HepG2 (cell line): Measurements from ENCODE around the gene TMC4. TPM values are rescaled to one million over a fixed set of nuclear protein-coding genes. Genes with fewer than 3 reads are reported as not detected.
A peak's percentile ranks its signal among the peaks of the same experiment; 100 is the strongest.

ENCODE experiments used
- ATAC-seq: fragments of 200-7000 bp; cut with Tn5 transposase; 3 replicates; pipeline ENCODE4 v1.9.1; 2020; ENCODE audit warnings: mild to moderate bottlenecking, moderate library complexity
- BruUV-seq: library from RNA; stranded (reverse); fragments of 400-500 nt; replicated peaks from 2 replicates; lab custom pipeline; 2021; lab: Mats Ljungman, UMichigan
- CTCF ChIA-PET: fragments of 300-600 bp; formaldehyde crosslinking; extraction: SDS; loops from one replicate; lab custom pipeline; 2021; ENCODE audit warnings: low total read pairs, inconsistent platforms, low intra/inter-chr PET ratio; lab: Yijun Ruan, JAX
- POLR2A ChIA-PET: fragments of 350-600 bp; sonication (Branson Sonifier 250); formaldehyde crosslinking; loops from one replicate; lab custom pipeline; 2020; ENCODE audit warnings: antibody characterized with exemption, inconsistent platforms; lab: Yijun Ruan, JAX
- DNase-seq: peaks from one replicate; pipeline ENCODE4 v3.0.0-alpha.2; 2015; ENCODE audit warnings: low spot score
- FAIRE-seq: peaks from 3 replicates; lab custom pipeline; 2011; peaks lifted over from hg19 to GRCh38; lab: Jason Lieb, UNC
- H2AFZ ChIP-seq: one replicate; pipeline ENCODE4 v1.6.1; 2011; ENCODE audit warnings: low read length, inconsistent platforms
- H3K27ac ChIP-seq: fragments of 300-600 bp; 3 replicates; pipeline ENCODE4 v1.8.0; 2011; ENCODE audit warnings: mixed run types, mild to moderate bottlenecking, mixed read lengths, low read length, inconsistent platforms; ENCODE audit not compliant: insufficient read depth; ENCODE audit errors: extremely low read length
- H3K27me3 ChIP-seq, 2 experiments: fragments of 200-600 bp in 1 of 2; 2 replicates in 1 of 2; 3 replicates in 1 of 2; pipeline versions ENCODE4 v1.6.0 to v1.8.0; 2011; ENCODE audit warnings: low read length in 2 of 2, mild to moderate bottlenecking in 2 of 2, moderate library complexity in 2 of 2, inconsistent platforms in 1 of 2; ENCODE audit not compliant: insufficient read depth in 2 of 2, control insufficient read depth in 1 of 2
- H3K36me3 ChIP-seq, 2 experiments: fragments of 200-600 bp in 1 of 2; replicated peaks in 1 of 2; 2 replicates in 1 of 2; 3 replicates in 1 of 2; pipeline versions ENCODE4 v1.5.1 to v1.8.0; 2011; ENCODE audit warnings: low read length in 2 of 2, inconsistent platforms in 1 of 2; ENCODE audit not compliant: insufficient read depth in 2 of 2, control insufficient read depth in 1 of 2
- H3K4me1 ChIP-seq: 2 replicates; pipeline ENCODE4 v1.5.1; 2012; ENCODE audit warnings: low read length, inconsistent platforms; ENCODE audit not compliant: insufficient read depth
- H3K4me2 ChIP-seq: 2 replicates; pipeline ENCODE4 v1.6.0; 2011; ENCODE audit warnings: low read depth, low read length, inconsistent platforms
- H3K4me3 ChIP-seq, 3 experiments: fragments of 200-600 bp in 1 of 3; sonication (generic), shearing (Covaris generic) in 1 of 3; replicated peaks in 1 of 3; 2 replicates each; pipeline ENCODE4 v1.5.1; 2011 to 2016; ENCODE audit warnings: low read length in 3 of 3, inconsistent platforms in 2 of 3, low read depth in 2 of 3, mild to moderate bottlenecking in 2 of 3, control low read depth in 1 of 3, mixed read lengths in 1 of 3; ENCODE audit not compliant: insufficient read depth in 1 of 3
- H3K79me2 ChIP-seq: one replicate; pipeline ENCODE4 v1.6.1; 2011; ENCODE audit warnings: low read length, inconsistent platforms; ENCODE audit not compliant: insufficient read depth
- H3K9ac ChIP-seq: 2 replicates; pipeline ENCODE4 v1.6.0; 2011; ENCODE audit warnings: mild to moderate bottlenecking, low read depth, low read length, inconsistent platforms; ENCODE audit not compliant: insufficient read depth
- H3K9me3 ChIP-seq: 2 replicates; pipeline ENCODE4 v1.5.1; 2012; ENCODE audit warnings: mild to moderate bottlenecking, low read length
- H4K20me1 ChIP-seq: 2 replicates; pipeline ENCODE4 v1.6.0; 2011; ENCODE audit warnings: inconsistent platforms, mild to moderate bottlenecking, low read length, moderate library complexity; ENCODE audit not compliant: insufficient read depth
- AGO2 ChIP-seq: fragments of 200-400 bp; formaldehyde crosslinking; optimal IDR thresholded peaks from 2 replicates; pipeline ENCODE3; 2017; ENCODE audit warnings: mild to moderate bottlenecking, low read depth, low read length, moderate library complexity
- CEBPB ChIP-seq: IDR thresholded peaks from 2 replicates; pipeline ENCODE4 v1.6.1; 2011; ENCODE audit warnings: low read depth, low read length, improper control_type of control experiment, borderline replicate concordance
- DPF2 ChIP-seq: sonication (generic); formaldehyde crosslinking; IDR thresholded peaks from 2 replicates; pipeline ENCODE4 v1.4.0; 2020; ENCODE audit warnings: mild to moderate bottlenecking, low read depth, missing genetic modification reagents, borderline replicate concordance
- GZF1 ChIP-seq: sonication (generic); formaldehyde crosslinking; IDR thresholded peaks from 2 replicates; pipeline ENCODE4 v1.5.1; 2020; ENCODE audit warnings: mild to moderate bottlenecking, missing genetic modification reagents
- PAF1 ChIP-seq: IDR thresholded peaks from 2 replicates; pipeline ENCODE4 v1.6.1; 2016; ENCODE audit warnings: missing genetic modification reagents, missing compliant biosample characterization
- SOX13 ChIP-seq, 3 experiments: fragments of 450-650 bp in 1 of 3; sonication (generic) in 1 of 3; formaldehyde crosslinking in 1 of 3; IDR thresholded peaks in 2 of 3; conservative IDR thresholded peaks in 1 of 3; 2 replicates each; pipeline versions ENCODE4 v1.5.0 to v1.6.1; 2016 to 2020; ENCODE audit warnings: antibody characterized with exemption in 1 of 3, mild to moderate bottlenecking in 1 of 3, missing compliant biosample characterization in 1 of 3, missing genetic modification reagents in 1 of 3, moderate library complexity in 1 of 3
- SOX6 ChIP-seq, 2 experiments: fragments of 450-650 bp in 1 of 2; sonication (generic) in 1 of 2; formaldehyde crosslinking in 1 of 2; IDR thresholded peaks; 2 replicates each; pipeline versions ENCODE4 v1.4.0 to v1.6.1; 2017 to 2020; ENCODE audit warnings: antibody characterized with exemption in 1 of 2, mild to moderate bottlenecking in 1 of 2, missing genetic modification reagents in 1 of 2
- ZNF333 ChIP-seq: sonication (generic); formaldehyde crosslinking; IDR thresholded peaks from 2 replicates; pipeline ENCODE4 v1.4.0; 2020; ENCODE audit warnings: mild to moderate bottlenecking, missing genetic modification reagents, borderline replicate concordance
- ZNF383 ChIP-seq: sonication (generic); formaldehyde crosslinking; IDR thresholded peaks from 2 replicates; pipeline ENCODE4 v1.4.0; 2020; ENCODE audit warnings: missing genetic modification reagents, mild to moderate bottlenecking, borderline replicate concordance
- ZNF547 ChIP-seq: sonication (generic); formaldehyde crosslinking; IDR thresholded peaks from 2 replicates; pipeline ENCODE4 v1.5.1; 2020; ENCODE audit warnings: mild to moderate bottlenecking, missing genetic modification reagents
- WGBS: methylation state at CpG from one replicate; pipeline ENCODE4 v1.1.6; 2017; ENCODE audit warnings: low lambda C conversion rate; 5-methylcytosine and 5-hydroxymethylcytosine counted together
- in situ Hi-C: cut with HindIII; loops from 2 replicates; pipeline ENCODE4 v1.10.0; 2017; ENCODE audit warnings: low pct_unique_long_range_greater_than_20kb; ENCODE audit not compliant: extremely low pct_ligation_motif_present
- intact Hi-C: fragments of 100-400 bp; cut with micrococcal nuclease; formaldehyde crosslinking; loops from one replicate; pipeline ENCODE4 v1.10.0; 2022; ENCODE audit not compliant: unreplicated experiment
- polyA plus RNA-seq, 8 experiments: library from polyadenylated mRNA; depleted of rRNA in 3 of 8; stranded (reverse) in 7 of 8; unstranded in 1 of 8; fragments of >200 nt; fragmentation: Illumina TruSeq in 4 of 8; extraction: Trizol in 4 of 8; gene quantifications; 2 replicates each; pipeline versions ENCODE4 v1.2.1 to v1.2.3, GENCODE V29; 2011 to 2016; ENCODE audit warnings: low read depth in 4 of 8, missing spikeins in 1 of 8, mixed read lengths in 1 of 8; ENCODE audit not compliant: insufficient read depth in 1 of 8
- total RNA-seq, 5 experiments: library from RNA; depleted of rRNA; stranded (reverse); fragments of >200 nt; fragmentation: Illumina TruSeq; extraction: Trizol; gene quantifications; 2 replicates each; pipeline ENCODE4 v1.2.3, GENCODE V29; 2016; ENCODE audit warnings: low read depth in 1 of 5
- TF ChIP-seq, protein P1 (sequence below): sonication (generic); formaldehyde crosslinking; IDR thresholded peaks from 2 replicates; pipeline ENCODE4 v1.4.0; 2020; ENCODE audit warnings: missing genetic modification reagents
- TF ChIP-seq, protein P2 (sequence below): sonication (generic); formaldehyde crosslinking; IDR thresholded peaks from 2 replicates; pipeline ENCODE4 v1.8.0; 2022; ENCODE audit warnings: low read depth, missing genetic modification reagents
- TF ChIP-seq, protein P3 (sequence below): sonication (generic); formaldehyde crosslinking; IDR thresholded peaks from 2 replicates; pipeline ENCODE4 v1.4.0; 2020; ENCODE audit warnings: mild to moderate bottlenecking, missing genetic modification reagents

The TMC4 gene
- total and polyA plus RNA-seq, 2 of the 13 experiments (the other 11 are each of a cell fraction or from before 2014, with no cell fraction given): 0.13 to 0.24 TPM

DNA sequence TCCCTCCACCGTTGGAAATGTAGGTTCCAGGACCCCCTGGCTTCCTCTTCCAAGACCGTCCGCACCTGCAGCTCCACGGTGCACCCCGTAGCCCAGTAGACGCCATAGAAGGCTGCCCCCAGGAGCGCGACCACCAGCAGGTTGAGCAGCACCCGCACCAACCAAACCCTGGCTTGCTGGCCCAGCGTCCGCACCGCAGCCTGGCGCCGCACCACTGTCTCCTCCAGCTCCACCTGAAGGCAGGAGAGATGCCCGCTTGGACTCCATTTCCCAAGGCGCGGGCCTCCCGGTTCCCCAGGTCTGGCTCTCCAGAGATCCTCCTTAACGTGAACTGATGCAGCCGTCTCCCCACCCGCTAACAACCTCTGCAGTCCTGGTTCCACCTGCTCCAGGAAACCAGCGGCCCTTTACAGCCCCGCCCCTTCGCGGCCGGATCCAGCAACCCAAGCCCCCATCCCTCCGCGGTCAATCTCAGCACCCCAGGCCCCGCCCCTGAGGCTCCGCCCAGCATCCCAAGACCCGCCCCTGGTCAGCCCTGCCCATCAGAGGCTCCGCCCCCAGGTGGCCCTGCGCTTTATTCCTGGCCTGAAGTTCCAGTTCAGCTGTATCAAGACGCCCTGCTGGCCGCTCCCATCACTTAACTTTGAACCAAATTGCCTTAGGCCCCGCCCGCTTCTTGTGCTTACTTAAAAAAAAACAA is 8.4 kb downstream of the TMC4 start:
- peaks cover 3% of the 10 kb centered on the region for H3K79me2 ChIP-seq
- 0 out of 2 replicates have a peak, but pooled peaks cover 5% of the 10 kb centered on the region for H3K4me1 ChIP-seq
- in situ Hi-C loops (no loop called here), intact Hi-C loops (no loop called here)
- H4K20me1 ChIP-seq: no peaks in the 10 kb centered on the region
- H3K4me2 ChIP-seq: no peak overlapping the region
- H3K36me3 ChIP-seq: no peaks in the 10 kb centered on the region
- no peak overlapping the region for H3K27ac ChIP-seq
- CTCF ChIA-PET: no interaction called here
- H3K9ac ChIP-seq: no peak overlapping the region
- ATAC-seq: no peak
- H3K9me3 ChIP-seq: no peaks in the 10 kb centered on the region
- no TSS peak for BruUV-seq
- WGBS: 87% methylated on average over 37 of the region's 37 CpGs
- no peaks in the 10 kb centered on the region; a peak in 1 of 5 replicates for H3K27me3 ChIP-seq
- no peak overlapping the region for H2AFZ ChIP-seq
- TF ChIP-seq GZF1 (CRISPR knock-in tag) (no peak), AGO2 (peak; percentile 28)
- TF ChIP-seq, protein P1, sequence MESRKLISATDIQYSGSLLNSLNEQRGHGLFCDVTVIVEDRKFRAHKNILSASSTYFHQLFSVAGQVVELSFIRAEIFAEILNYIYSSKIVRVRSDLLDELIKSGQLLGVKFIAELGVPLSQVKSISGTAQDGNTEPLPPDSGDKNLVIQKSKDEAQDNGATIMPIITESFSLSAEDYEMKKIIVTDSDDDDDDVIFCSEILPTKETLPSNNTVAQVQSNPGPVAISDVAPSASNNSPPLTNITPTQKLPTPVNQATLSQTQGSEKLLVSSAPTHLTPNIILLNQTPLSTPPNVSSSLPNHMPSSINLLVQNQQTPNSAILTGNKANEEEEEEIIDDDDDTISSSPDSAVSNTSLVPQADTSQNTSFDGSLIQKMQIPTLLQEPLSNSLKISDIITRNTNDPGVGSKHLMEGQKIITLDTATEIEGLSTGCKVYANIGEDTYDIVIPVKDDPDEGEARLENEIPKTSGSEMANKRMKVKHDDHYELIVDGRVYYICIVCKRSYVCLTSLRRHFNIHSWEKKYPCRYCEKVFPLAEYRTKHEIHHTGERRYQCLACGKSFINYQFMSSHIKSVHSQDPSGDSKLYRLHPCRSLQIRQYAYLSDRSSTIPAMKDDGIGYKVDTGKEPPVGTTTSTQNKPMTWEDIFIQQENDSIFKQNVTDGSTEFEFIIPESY (CRISPR knock-in tag): peak; percentile 67; the same call in 1 of the 2 replicates
- TF ChIP-seq, all 625 proteins: peak for 2
- FAIRE-seq (no peak), DNase-seq (no peak)
- POLR2A ChIA-PET: no interaction called here
- no peak overlapping the region for H3K4me3 ChIP-seq

DNA sequence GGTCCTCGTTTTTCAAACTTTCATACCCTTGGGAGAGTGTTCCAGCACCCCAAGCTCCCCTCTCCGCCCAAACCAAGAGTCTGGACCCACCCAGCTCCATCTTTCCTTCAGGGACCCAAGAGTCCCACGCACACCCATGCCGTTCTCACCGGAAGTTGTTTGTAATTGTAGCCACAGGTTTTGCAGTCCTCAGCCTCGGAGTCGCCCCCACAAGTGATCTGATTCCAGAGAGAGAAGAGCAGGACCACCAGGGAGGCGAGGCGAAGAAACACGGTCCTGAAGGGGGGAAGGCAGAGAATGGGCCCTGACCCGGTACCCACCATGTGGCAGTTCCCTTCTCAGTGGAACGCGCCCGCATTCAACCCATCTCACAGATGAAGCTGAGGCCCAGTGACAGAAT is 10.1 kb downstream of the TMC4 start:
- in situ Hi-C loops (no loop called here), intact Hi-C loops (no loop called here)
- no peak for ATAC-seq
- ChIA-PET CTCF (no interaction called here), POLR2A (no interaction called here)
- no peak for FAIRE-seq
- Histone ChIP-seq H3K9ac (no peak overlapping the region), H3K36me3 (peaks cover 0 to 5% of the 10 kb centered on the region in 2 experiments; a peak in 2 of 5 replicates), H3K9me3 (no peaks in the 10 kb centered on the region), H3K4me2 (no peak overlapping the region), H4K20me1 (no peaks in the 10 kb centered on the region), H2AFZ (no peak overlapping the region), H3K79me2 (peaks cover 13% of the 10 kb centered on the region), H3K4me3 (no peak overlapping the region), H3K27me3 (no peaks in the 10 kb centered on the region; a peak in 1 of 5 replicates), H3K4me1 (peaks cover 13% of the 10 kb centered on the region), H3K27ac (no peak overlapping the region)
- 94% methylated on average over 14 of the region's 14 CpGs for WGBS
- no peak for DNase-seq
- no TSS peak for BruUV-seq
- no peak for TF ChIP-seq DPF2 (CRISPR knock-in tag)
- TF ChIP-seq, protein P2, sequence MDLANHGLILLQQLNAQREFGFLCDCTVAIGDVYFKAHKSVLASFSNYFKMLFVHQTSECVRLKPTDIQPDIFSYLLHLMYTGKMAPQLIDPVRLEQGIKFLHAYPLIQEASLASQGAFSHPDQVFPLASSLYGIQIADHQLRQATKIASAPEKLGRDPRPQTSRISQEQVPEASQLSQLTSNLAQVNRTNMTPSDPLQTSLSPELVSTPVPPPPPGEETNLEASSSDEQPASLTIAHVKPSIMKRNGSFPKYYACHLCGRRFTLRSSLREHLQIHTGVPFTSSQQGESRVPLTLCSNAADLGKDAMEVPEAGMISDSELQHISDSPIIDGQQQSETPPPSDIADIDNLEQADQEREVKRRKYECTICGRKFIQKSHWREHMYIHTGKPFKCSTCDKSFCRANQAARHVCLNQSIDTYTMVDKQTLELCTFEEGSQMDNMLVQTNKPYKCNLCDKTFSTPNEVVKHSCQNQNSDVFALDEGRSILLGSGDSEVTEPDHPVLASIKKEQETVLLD (CRISPR knock-in tag): no peak
- TF ChIP-seq ZNF383 (CRISPR knock-in tag): no peak
- TF ChIP-seq CEBPB: no peak
- no peak for TF ChIP-seq PAF1
- no peak for TF ChIP-seq SOX6 (IDR thresholded peaks at IDR 0.05)
- no peak for TF ChIP-seq SOX6 (CRISPR knock-in tag; IDR thresholded peaks at IDR 0.05)
- no peak for TF ChIP-seq ZNF333 (CRISPR knock-in tag)
- TF ChIP-seq, protein P3, sequence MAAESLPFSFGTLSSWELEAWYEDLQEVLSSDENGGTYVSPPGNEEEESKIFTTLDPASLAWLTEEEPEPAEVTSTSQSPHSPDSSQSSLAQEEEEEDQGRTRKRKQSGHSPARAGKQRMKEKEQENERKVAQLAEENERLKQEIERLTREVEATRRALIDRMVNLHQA (CRISPR knock-in tag): no peak
- TF ChIP-seq SOX13 (IDR thresholded peaks at IDR 0.05): no peak
- no peak for TF ChIP-seq SOX13 (CRISPR knock-in tag; conservative IDR thresholded peaks at IDR 0.05 in 1 of 2, IDR thresholded peaks at IDR 0.05 in 1 of 2)
- no peak for TF ChIP-seq ZNF547
